GM12892 (cell line): Measurements from ENCODE around the gene HSD11B1.

ENCODE experiments used
- DNase-seq: peaks from one replicate; pipeline ENCODE4 v3.0.0; 2011; ENCODE audit not compliant: insufficient read length
- FAIRE-seq: peaks from 2 replicates; lab custom pipeline; 2011; peaks lifted over from hg19 to GRCh38; lab: Jason Lieb, UNC
- POLR2A ChIP-seq: IDR thresholded peaks from 2 replicates; pipeline ENCODE4 v1.6.1; 2011; ENCODE audit warnings: low read depth, low read length, control low read depth
- POLR2AphosphoS5 ChIP-seq: IDR thresholded peaks from 2 replicates; pipeline ENCODE4 v1.6.1; 2011; ENCODE audit warnings: low read depth, low read length, control low read depth
- TAF1 ChIP-seq: IDR thresholded peaks from 2 replicates; pipeline ENCODE4 v1.6.1; 2011; ENCODE audit warnings: low read depth, mild to moderate bottlenecking, control low read depth, low read length, borderline replicate concordance

HSD11B1 gene

DNA sequence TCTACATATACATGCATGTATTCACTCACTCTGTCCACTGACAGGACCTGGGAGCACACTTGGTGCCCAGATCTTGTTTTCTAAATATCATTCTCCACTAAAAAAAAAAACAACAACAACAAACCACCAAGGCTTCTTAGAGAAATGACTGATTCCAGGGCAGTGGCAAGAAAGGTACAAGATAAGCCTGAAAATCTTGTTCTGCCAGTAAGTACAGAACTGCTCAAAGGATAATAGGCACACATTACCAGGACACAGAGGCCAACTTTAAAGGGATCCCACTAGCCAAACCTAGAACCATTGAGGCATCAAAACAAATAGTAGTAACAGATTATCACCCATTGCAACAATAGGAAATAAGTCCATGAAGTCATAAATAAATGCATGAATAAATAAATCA is 10.7 kb downstream of the HSD11B1 start:
- TF ChIP-seq TAF1 (no peak), POLR2AphosphoS5 (no peak), POLR2A (no peak)
- FAIRE-seq: no peak
- DNase-seq: no peak

DNA sequence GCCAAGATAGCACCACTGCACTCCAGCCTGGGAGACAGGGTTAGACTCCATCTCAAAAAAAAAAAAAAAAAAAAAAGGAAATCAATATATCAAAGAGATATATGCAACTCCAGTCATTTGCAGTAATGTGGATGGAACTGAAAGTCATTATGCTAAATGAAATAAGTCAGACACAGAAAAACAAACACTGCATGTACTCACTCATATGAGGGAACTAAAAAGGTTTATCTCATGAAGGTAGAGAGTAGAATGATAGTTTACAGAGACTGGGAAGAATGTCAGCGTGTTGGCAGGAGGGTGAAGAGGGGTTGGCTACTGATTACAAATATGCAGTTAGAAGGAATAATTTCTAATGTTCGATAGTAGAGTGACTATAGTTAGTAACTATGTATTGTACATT is 13.2 kb downstream of the HSD11B1 start:
- TF ChIP-seq TAF1 (no peak), POLR2AphosphoS5 (no peak), POLR2A (no peak)
- no peak for DNase-seq
- FAIRE-seq: peak; percentile 38

DNA sequence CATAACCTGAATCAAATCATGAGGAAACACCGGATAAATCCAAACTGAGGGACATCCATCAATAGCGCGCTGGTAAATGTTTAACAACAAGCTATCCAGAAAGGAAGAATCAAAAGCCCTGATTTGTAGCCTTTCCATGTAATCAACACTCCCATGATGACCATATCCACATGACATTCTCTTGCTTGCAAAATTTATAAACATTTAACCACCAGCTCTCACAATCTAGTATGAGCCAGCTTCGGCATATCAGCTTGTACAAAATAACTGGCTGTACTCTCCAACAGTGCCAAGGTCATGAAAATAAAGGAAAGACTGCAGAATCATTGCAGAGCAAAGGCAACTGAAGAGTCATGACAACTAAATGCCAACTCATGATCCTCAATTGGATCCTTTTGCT is 15.7 kb downstream of the HSD11B1 start:
- no peak for FAIRE-seq
- no peak for TF ChIP-seq TAF1
- TF ChIP-seq POLR2A: no peak
- no peak for TF ChIP-seq POLR2AphosphoS5

GRCh38 chr1:209720826-209721225 is 16.2 kb downstream of the HSD11B1 start:
- no peak for FAIRE-seq
- no peak for TF ChIP-seq TAF1
- TF ChIP-seq POLR2A: no peak
- TF ChIP-seq POLR2AphosphoS5: no peak
- no peak for DNase-seq

More for the DNA sequence above, 15.7 kb downstream of the HSD11B1 start:
- DNase-seq: no peak

GRCh38 chr1:209721323-209721722 is 16.7 kb downstream of the HSD11B1 start:
- TF ChIP-seq POLR2A: no peak
- TF ChIP-seq POLR2AphosphoS5: no peak
- TF ChIP-seq TAF1: no peak
- DNase-seq (no peak), FAIRE-seq (no peak)

DNA sequence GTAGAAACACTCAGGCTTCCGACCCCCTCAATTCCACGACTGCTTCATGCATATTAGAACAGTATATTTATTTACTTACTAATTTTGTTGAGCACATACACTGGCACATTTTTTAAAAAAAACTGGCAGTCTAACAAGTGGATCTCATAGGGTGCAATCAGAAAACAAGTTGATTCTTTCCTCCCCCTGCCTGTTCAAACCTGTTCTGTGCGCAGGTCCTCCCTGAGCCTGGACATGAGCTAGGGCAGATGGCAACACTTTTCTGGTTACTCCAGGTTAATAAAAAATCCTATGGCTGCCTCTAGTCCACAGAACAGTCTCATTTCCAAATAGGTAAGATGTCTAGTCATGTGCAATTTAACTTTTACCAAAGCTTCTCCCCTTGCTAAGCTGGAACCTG is 18.6 kb downstream of the HSD11B1 start:
- no peak for DNase-seq
- no peak for FAIRE-seq
- TF ChIP-seq TAF1 (no peak), POLR2AphosphoS5 (no peak), POLR2A (no peak)

DNA sequence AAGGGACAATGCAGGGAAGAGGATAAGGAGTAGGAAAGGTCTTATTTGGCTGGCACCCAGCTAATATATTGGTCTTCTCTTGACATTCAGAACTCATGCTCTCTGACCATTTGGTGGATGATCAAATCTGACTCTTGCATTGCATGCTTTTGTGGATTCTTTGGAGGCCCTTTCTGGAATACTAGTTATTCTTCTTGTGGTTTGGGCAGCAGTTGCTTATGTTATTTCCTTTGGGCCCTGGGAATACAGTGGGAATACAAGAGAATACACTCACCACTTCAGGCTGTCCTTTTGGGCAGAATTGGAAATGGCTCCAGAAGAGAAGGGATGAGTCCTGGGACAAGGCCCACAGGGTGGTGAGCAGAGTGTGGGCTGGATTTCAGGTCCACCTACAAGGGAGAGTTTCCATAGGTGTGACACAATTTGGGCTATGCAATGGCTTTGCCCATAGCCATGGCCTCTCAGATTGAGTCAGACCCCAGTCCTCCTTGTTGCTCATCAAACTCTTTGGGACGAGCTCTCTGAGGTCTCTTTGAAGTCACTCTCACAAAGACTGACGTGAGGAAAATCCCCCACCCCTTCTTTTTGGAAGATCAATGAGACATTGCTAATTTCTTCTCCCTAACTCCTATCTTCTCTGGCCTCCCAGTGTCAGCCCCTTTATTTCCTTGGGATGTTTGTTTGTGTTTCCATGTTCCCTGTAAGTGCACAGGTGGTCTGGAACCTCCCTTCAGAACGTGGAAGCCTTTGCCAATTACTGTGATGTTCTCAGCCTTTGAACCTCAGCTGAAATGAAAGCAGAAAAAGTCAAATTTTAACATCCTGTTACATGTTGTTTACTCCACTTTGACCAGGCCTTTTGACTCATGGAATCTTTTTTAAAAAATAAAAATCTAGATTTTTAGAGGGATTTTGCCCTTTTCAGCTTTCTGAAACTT is 19.4 kb downstream of the HSD11B1 start:
- DNase-seq (no peak), FAIRE-seq (no peak)
- TF ChIP-seq POLR2A (no peak), TAF1 (no peak), POLR2AphosphoS5 (no peak)

- no peak for TF ChIP-seq POLR2AphosphoS5
- TF ChIP-seq POLR2A: no peak
- TF ChIP-seq TAF1: no peak
- FAIRE-seq (no peak), DNase-seq (no peak)
Measured at GRCh38 chr1:209727286-209727685, 22.6 kb downstream of the HSD11B1 start.

DNA sequence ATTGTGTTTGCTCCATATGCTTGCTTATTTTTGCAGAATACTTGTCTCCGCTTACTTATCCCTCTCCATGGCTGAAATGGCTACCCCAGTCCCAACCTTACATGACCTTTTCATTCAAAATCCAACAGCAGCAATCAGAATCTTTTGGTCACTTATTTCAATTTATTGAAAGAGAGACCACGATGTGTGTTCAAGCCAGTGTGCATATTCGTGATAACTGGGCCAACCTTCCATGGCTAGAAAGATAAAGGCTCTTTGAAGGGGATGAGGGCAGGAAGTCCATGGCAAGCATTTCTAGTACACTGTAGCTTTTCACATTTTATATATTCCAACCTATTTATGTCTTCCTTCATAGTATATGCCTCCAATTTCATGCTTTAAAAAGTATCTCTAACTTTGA is 23.1 kb downstream of the HSD11B1 start:
- DNase-seq (no peak), FAIRE-seq (no peak)
- no peak for TF ChIP-seq POLR2AphosphoS5
- TF ChIP-seq TAF1: no peak
- TF ChIP-seq POLR2A: no peak

- TF ChIP-seq POLR2AphosphoS5 (no peak), POLR2A (no peak), TAF1 (no peak)
- DNase-seq (no peak), FAIRE-seq (no peak)
Measured at GRCh38 chr1:209728466-209728865, 23.8 kb downstream of the HSD11B1 start.

DNA sequence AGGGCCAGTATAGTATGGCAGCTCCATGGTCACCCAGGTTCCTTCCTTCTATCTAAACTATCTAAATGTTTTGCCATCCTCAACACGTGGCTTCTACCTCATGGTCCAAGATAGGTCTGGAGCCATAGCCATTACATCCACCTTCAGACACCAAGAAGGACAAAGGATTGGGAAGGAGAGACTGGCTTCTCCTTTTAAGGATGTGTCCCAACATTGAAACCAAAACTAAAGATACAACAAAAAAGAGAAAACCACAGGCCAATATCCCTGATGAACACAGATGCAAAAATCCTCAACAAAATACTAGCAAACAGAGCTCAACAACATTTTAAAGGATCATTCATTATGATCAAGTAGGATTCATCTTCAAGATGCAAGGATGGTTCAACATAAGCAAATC is 24.8 kb downstream of the HSD11B1 start:
- FAIRE-seq (no peak), DNase-seq (no peak)
- no peak for TF ChIP-seq TAF1
- no peak for TF ChIP-seq POLR2A
- no peak for TF ChIP-seq POLR2AphosphoS5

GRCh38 chr1:209732725-209733124 is 28.1 kb downstream of the HSD11B1 start:
- peak; percentile 63 for FAIRE-seq
- no peak for DNase-seq
- no peak for TF ChIP-seq TAF1
